Liver (tissue), 9 donors: ENCODE results near the gene LYPD3. TPM values are rescaled to one million over a fixed set of nuclear protein-coding genes. Genes with fewer than 3 reads are reported as not detected.
"Not testable (repeated sequence)": the region's sequence is repeated elsewhere in the genome, so short reads cannot be mapped to it uniquely, and the experiment has no call there.

Experiments used
- DNase-seq: peaks from one replicate; pipeline ENCODE4 v3.0.0-alpha.2; 2017; ENCODE audit warnings: low spot score
- H3K27ac ChIP-seq, 2 donors: one replicate each; pipeline ENCODE4 v1.7.0; 2013; ENCODE audit warnings: inconsistent platforms in 2 of 2, low read length in 2 of 2, control low read depth in 1 of 2, low read depth in 1 of 2, mild to moderate bottlenecking in 1 of 2
- H3K27me3 ChIP-seq, 4 donors: one replicate each; pipeline versions ENCODE4 v1.6.1 to v1.7.0; 2013; ENCODE audit warnings: low read length in 3 of 4, inconsistent platforms in 1 of 4, mild to moderate bottlenecking in 1 of 4, moderate library complexity in 1 of 4; ENCODE audit not compliant: control insufficient read depth in 4 of 4, insufficient read depth in 4 of 4
- H3K36me3 ChIP-seq, 4 donors: one replicate each; pipeline versions ENCODE4 v1.6.1 to v1.7.0; 2013; ENCODE audit warnings: low read length in 3 of 4, mild to moderate bottlenecking in 3 of 4, low read depth in 1 of 4, moderate library complexity in 1 of 4; ENCODE audit not compliant: control insufficient read depth in 4 of 4, insufficient read depth in 3 of 4
- H3K4me1 ChIP-seq, 4 donors: one replicate each; pipeline versions ENCODE4 v1.6.1 to v1.7.0; 2013; ENCODE audit warnings: low read length in 3 of 4, mild to moderate bottlenecking in 3 of 4, moderate library complexity in 1 of 4; ENCODE audit not compliant: control insufficient read depth in 4 of 4, insufficient read depth in 4 of 4
- H3K4me3 ChIP-seq, 3 donors: one replicate each; pipeline versions ENCODE4 v1.6.1 to v1.7.0; 2013; ENCODE audit warnings: low read length in 3 of 3, control low read depth in 1 of 3, low read depth in 1 of 3, mild to moderate bottlenecking in 1 of 3
- H3K9ac ChIP-seq, 2 donors: one replicate each; pipeline ENCODE4 v1.7.0; 2013; ENCODE audit warnings: low read length in 2 of 2, mild to moderate bottlenecking in 2 of 2, moderate library complexity in 2 of 2, control low read depth in 1 of 2, low read depth in 1 of 2
- H3K9me3 ChIP-seq, 4 donors: one replicate each; pipeline versions ENCODE4 v1.6.1 to v1.7.0; 2013; ENCODE audit warnings: low read length in 3 of 4; ENCODE audit not compliant: control insufficient read depth in 4 of 4
- ATF3 ChIP-seq: IDR thresholded peaks from 2 replicates; pipeline ENCODE4 v1.6.1; 2016; ENCODE audit warnings: antibody characterized with exemption
- CTCF ChIP-seq: fragments of 150-350 bp; IDR thresholded peaks from 2 replicates; pipeline ENCODE4 v1.5.1; 2017; ENCODE audit warnings: improper control_type of control experiment, low read depth, low read length; ENCODE audit not compliant: missing input control
- EGR1 ChIP-seq, 2 donors: IDR thresholded peaks; 2 replicates each; pipeline ENCODE4 v1.6.1; 2016 to 2018; ENCODE audit warnings: antibody characterized with exemption in 2 of 2, low read depth in 2 of 2
- FOXA1 ChIP-seq: IDR thresholded peaks from 2 replicates; pipeline ENCODE4 v1.6.1; 2016; ENCODE audit warnings: antibody characterized with exemption
- FOXA2 ChIP-seq: IDR thresholded peaks from 2 replicates; pipeline ENCODE4 v1.6.1; 2016; ENCODE audit warnings: antibody characterized with exemption
- GABPA ChIP-seq, 2 donors: IDR thresholded peaks in 1 of 2; conservative IDR thresholded peaks in 1 of 2; 2 replicates each; pipeline ENCODE4 v1.6.1; 2016; ENCODE audit warnings: antibody characterized with exemption in 2 of 2, mild to moderate bottlenecking in 1 of 2, moderate library complexity in 1 of 2
- HNF4A ChIP-seq, 2 donors: conservative IDR thresholded peaks; 2 replicates each; pipeline ENCODE4 v1.6.1; 2016; ENCODE audit warnings: antibody characterized with exemption in 2 of 2, mild to moderate bottlenecking in 2 of 2
- HNF4G ChIP-seq: IDR thresholded peaks from 2 replicates; pipeline ENCODE4 v1.6.1; 2016; ENCODE audit warnings: antibody characterized with exemption
- JUND ChIP-seq, 2 donors: IDR thresholded peaks; 2 replicates each; pipeline ENCODE4 v1.6.1; 2016; ENCODE audit warnings: antibody characterized with exemption in 2 of 2
- MAX ChIP-seq: IDR thresholded peaks from 2 replicates; pipeline ENCODE4 v1.6.1; 2016; ENCODE audit warnings: antibody characterized with exemption
- NR2F2 ChIP-seq: IDR thresholded peaks from 2 replicates; pipeline ENCODE4 v1.6.1; 2016; ENCODE audit warnings: antibody characterized with exemption
- RAD21 ChIP-seq, 2 donors: IDR thresholded peaks; 2 replicates each; pipeline ENCODE4 v1.6.1; 2016; ENCODE audit warnings: antibody characterized with exemption in 2 of 2, mild to moderate bottlenecking in 2 of 2
- REST ChIP-seq: IDR thresholded peaks from 2 replicates; pipeline ENCODE4 v1.6.1; 2016; ENCODE audit warnings: antibody characterized with exemption, mild to moderate bottlenecking
- RXRA ChIP-seq, 2 donors: IDR thresholded peaks; 2 replicates each; pipeline ENCODE4 v1.6.1; 2017 to 2018; ENCODE audit warnings: antibody characterized with exemption in 2 of 2, mild to moderate bottlenecking in 1 of 2
- SP1 ChIP-seq: IDR thresholded peaks from 2 replicates; pipeline ENCODE4 v1.6.1; 2018; ENCODE audit warnings: antibody characterized with exemption, mild to moderate bottlenecking
- TAF1 ChIP-seq: conservative IDR thresholded peaks from 2 replicates; pipeline ENCODE4 v1.6.1; 2016; ENCODE audit warnings: antibody characterized with exemption, mild to moderate bottlenecking
- YY1 ChIP-seq: IDR thresholded peaks from 2 replicates; pipeline ENCODE4 v1.6.1; 2016; ENCODE audit warnings: antibody characterized with exemption, mild to moderate bottlenecking
- ZBTB33 ChIP-seq: IDR thresholded peaks from 2 replicates; pipeline ENCODE4 v1.6.1; 2016; ENCODE audit warnings: antibody characterized with exemption
- WGBS: extraction: QIAGEN DNeasy Blood & Tissue Kit; methylation state at CpG from one replicate; pipeline ENCODE4 v1.1.7; 2013; 5-methylcytosine and 5-hydroxymethylcytosine counted together
- polyA plus RNA-seq, 2 donors: library from polyadenylated mRNA; stranded (reverse) in 1 of 2; unstranded in 1 of 2; fragments of 200-250 nt in 1 of 2; fragments of >200 nt in 1 of 2; fragmentation: Nextera tagmentation in 1 of 2; extraction: Ambion mirVana in 1 of 2; gene quantifications; one replicate each; pipeline versions ENCODE4 v1.2.1 to v1.2.3, GENCODE V29; 2013 to 2015
- total RNA-seq, 2 donors: library from RNA; depleted of rRNA; stranded (reverse); fragments of >200 nt; gene quantifications; one replicate each; pipeline ENCODE4 v1.2.3, GENCODE V29; 2014
- donor health status: healthy.
- donor health status: healthy.
- donor health status: healthy.
- donor health status: healthy.
- donor health status: healthy.

Gene LYPD3
- total and polyA plus RNA-seq, 4 donors, result 0.08 to 0.38 (median 0.18) TPM

- not testable (repeated sequence) for H3K9ac ChIP-seq, H3K9me3 ChIP-seq, H3K27ac ChIP-seq, DNase-seq, H3K4me1 ChIP-seq, H3K27me3 ChIP-seq, H3K4me3 ChIP-seq
- peak; percentile 13 for TF ChIP-seq SP1
- peak; percentile 4 to 44 for TF ChIP-seq HNF4A (conservative IDR thresholded peaks at IDR 0.05)
- peaks cover 0 to 15% (median 14%) of the 10 kb centered on the region in 4 donors for H3K36me3 ChIP-seq
These were observed 47.0 kb upstream of the LYPD3 start for GRCh38 chr19:43512399-43512798.

- Histone ChIP-seq H3K36me3 (peaks cover 0 to 14% (median 13%) of the 10 kb centered on the region in 4 donors), H3K27ac (no peak overlapping the region), H3K4me1 (peaks cover 0 to 3% (median 1%) of the 10 kb centered on the region in 4 donors), H3K27me3 (no peaks in the 10 kb centered on the region), H3K9me3 (no peaks in the 10 kb centered on the region), H3K4me3 (no peak overlapping the region), H3K9ac (no peak overlapping the region)
- no peak for TF ChIP-seq GABPA (IDR thresholded peaks at IDR 0.05 in 1 of 2, conservative IDR thresholded peaks at IDR 0.05 in 1 of 2)
- TF ChIP-seq REST, result no peak
- no peak for TF ChIP-seq ZBTB33
- TF ChIP-seq SP1, result no peak
- TF ChIP-seq HNF4A (conservative IDR thresholded peaks at IDR 0.05), result no peak
- TF ChIP-seq ATF3, result no peak
- TF ChIP-seq HNF4G, result no peak
- TF ChIP-seq TAF1, result no peak
- no peak for TF ChIP-seq JUND (IDR thresholded peaks at IDR 0.05)
- no peak for TF ChIP-seq NR2F2
- no peak for TF ChIP-seq CTCF
- TF ChIP-seq YY1, result no peak
- no peak for TF ChIP-seq FOXA2
- TF ChIP-seq RAD21 (IDR thresholded peaks at IDR 0.05), result no peak
- TF ChIP-seq EGR1 (IDR thresholded peaks at IDR 0.05; ENCODE audit: low read depth in 2 of 2), result no peak
- no peak for TF ChIP-seq RXRA (IDR thresholded peaks at IDR 0.05)
- TF ChIP-seq FOXA1, result no peak
- TF ChIP-seq MAX, result no peak
- 92% methylated on average over 5 of the region's 5 CpGs for WGBS
- no peak for DNase-seq
These were observed 45.9 kb upstream of the LYPD3 start for GRCh38 chr19:43511324-43511723.
